Endothelial cell of umbilical vein (primary cell): ENCODE results near the gene HS3ST3A1.

Experiments
- CTCF ChIP-seq, 2 donors: IDR thresholded peaks; 1 replicate in 1 of 2; 2 replicates in 1 of 2; pipeline ENCODE4 v1.5.1; 2011; ENCODE audit warnings: low read length in 2 of 2, mild to moderate bottlenecking in 2 of 2, moderate library complexity in 2 of 2, control low read depth in 1 of 2, inconsistent platforms in 1 of 2, low read depth in 1 of 2; ENCODE audit not compliant: insufficient read depth in 1 of 2; ENCODE audit errors: extremely low read depth in 1 of 2
- FOS ChIP-seq: IDR thresholded peaks from 2 replicates; pipeline ENCODE4 v1.6.1; 2011; ENCODE audit warnings: mild to moderate bottlenecking, low read length, moderate library complexity, borderline replicate concordance; ENCODE audit not compliant: insufficient read depth
- MYC ChIP-seq: IDR thresholded peaks from one replicate; pipeline ENCODE4 v1.6.1; 2011; ENCODE audit warnings: mild to moderate bottlenecking, low read depth, low read length

DNA sequence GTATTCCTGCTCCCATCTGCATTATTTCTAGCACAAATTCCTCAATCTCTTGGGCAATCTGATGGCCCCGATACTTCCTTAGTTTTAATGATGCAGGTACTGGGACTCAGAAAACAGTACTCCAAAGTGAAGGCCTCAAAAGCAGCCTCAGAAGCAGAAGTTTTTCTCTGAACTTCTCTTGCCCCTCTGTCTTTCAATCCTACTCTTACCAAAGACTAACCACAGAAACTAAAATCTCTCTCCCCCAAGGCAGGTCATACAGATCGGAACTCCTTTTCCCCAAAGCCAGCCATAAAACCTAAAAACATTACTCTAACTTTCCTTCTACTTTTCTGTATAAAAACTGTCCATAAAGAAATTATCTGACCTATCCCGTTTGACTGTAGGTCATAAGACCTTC lies 103.5 kb downstream of the HS3ST3A1 start:
- TF ChIP-seq CTCF (IDR thresholded peaks at IDR 0.05; ENCODE audit: extremely low read depth in 1 of 2, insufficient read depth in 1 of 2, low read depth in 1 of 2, low read length in 2 of 2) (no peak), MYC (no peak), FOS (no peak)
